Small intestine (tissue), 7 donors: Measurements from ENCODE around the gene SOHLH1. TPM values are rescaled to one million over a fixed set of nuclear protein-coding genes. Genes with fewer than 3 reads are reported as not detected.

Experiments used
- DNase-seq, 2 donors: peaks; one replicate each; pipeline versions ENCODE4 v3.0.0 to v3.0.0-alpha.2; 2013
- FAIRE-seq: peaks from 2 replicates; lab custom pipeline; 2012; peaks lifted over from hg19 to GRCh38; lab: Jason Lieb, UNC
- H3K27ac ChIP-seq, 3 donors: one replicate each; pipeline ENCODE4 v1.5.1; 2013; ENCODE audit warnings: low read length in 2 of 3, mild to moderate bottlenecking in 2 of 3, control low read depth in 1 of 3, inconsistent platforms in 1 of 3, low read depth in 1 of 3, moderate library complexity in 1 of 3
- H3K27me3 ChIP-seq, 3 donors: one replicate each; pipeline ENCODE4 v1.6.1; 2013; ENCODE audit warnings: low read length in 3 of 3, inconsistent platforms in 1 of 3; ENCODE audit not compliant: control insufficient read depth in 3 of 3, insufficient read depth in 3 of 3
- H3K36me3 ChIP-seq, 3 donors: one replicate each; pipeline ENCODE4 v1.6.1; 2013; ENCODE audit warnings: low read length in 3 of 3, inconsistent platforms in 1 of 3, low read depth in 1 of 3, mild to moderate bottlenecking in 1 of 3, moderate library complexity in 1 of 3; ENCODE audit not compliant: control insufficient read depth in 3 of 3, insufficient read depth in 2 of 3
- H3K4me1 ChIP-seq, 3 donors: one replicate each; pipeline ENCODE4 v1.6.1; 2013; ENCODE audit warnings: low read length in 2 of 3, inconsistent platforms in 1 of 3, low read depth in 1 of 3, mild to moderate bottlenecking in 1 of 3, moderate library complexity in 1 of 3; ENCODE audit not compliant: control insufficient read depth in 3 of 3, insufficient read depth in 2 of 3
- H3K4me3 ChIP-seq, 3 donors: one replicate each; pipeline ENCODE4 v1.5.1; 2013; ENCODE audit warnings: low read length in 3 of 3, control low read depth in 1 of 3, inconsistent platforms in 1 of 3, low read depth in 1 of 3, mild to moderate bottlenecking in 1 of 3, moderate library complexity in 1 of 3
- H3K9me3 ChIP-seq, 2 donors: one replicate each; pipeline ENCODE4 v1.6.1; 2013; ENCODE audit warnings: low read depth in 1 of 2, low read length in 1 of 2; ENCODE audit not compliant: control insufficient read depth in 2 of 2, insufficient read depth in 1 of 2
- WGBS, 3 donors: extraction: QIAGEN DNeasy Blood & Tissue Kit; methylation state at CpG; one replicate each; pipeline ENCODE4 v1.1.7; 2013; 5-methylcytosine and 5-hydroxymethylcytosine counted together
- polyA plus RNA-seq, 4 donors: library from polyadenylated mRNA; stranded (reverse) in 3 of 4; unstranded in 1 of 4; fragments of 200-250 nt in 3 of 4; fragments of 120-200 nt in 1 of 4; gene quantifications; one replicate each; pipeline versions ENCODE4 v1.2.1 to v1.2.3, GENCODE V29; 2013
- donor health status: healthy with polysubstance abuse.
- donor health status: control.
- donor health status: control.
- donor health status: Bipolar disorder and iron deficiency.
- donor health status: healthy.

SOHLH1 gene
- polyA plus RNA-seq, 4 donors: not detected

DNA sequence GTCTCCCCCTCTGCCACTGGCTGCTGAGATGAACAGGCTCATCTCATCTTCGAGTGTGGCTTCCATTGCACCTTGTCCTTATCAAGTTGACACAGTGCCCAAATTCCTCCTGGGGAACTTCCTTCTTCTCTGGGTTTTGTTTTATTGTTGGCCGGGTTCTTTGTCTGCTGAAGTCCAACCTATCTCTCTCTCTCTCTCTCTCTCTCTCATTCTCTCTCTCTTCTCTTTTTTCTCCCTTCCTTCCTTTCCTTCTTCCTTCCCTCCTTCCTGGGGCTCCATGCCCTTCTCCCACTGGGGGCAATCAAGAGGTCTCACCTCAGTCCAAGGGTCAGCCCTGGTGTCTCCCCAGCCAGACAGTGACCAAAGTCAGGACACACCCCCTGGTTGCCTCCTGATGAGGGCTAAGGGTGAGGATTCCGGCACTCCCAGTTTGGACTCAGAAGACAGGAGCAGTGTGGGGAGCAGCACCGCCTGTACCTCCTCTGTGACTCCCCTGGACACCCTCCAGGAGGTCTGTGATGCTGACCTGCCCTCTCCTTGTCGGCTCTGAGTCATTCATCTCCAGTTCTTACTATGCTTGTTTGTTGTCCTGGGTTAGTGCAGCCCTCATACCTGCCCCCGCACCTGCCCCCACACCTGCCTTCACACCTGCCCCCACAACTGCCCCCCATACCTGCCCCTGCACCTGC is 33.4 kb upstream of the SOHLH1 start:
- Histone ChIP-seq H3K27me3 (peaks cover 4 to 14% (median 6%) of the 10 kb centered on the region in 3 donors), H3K9me3 (peaks cover 0 to 7% of the 10 kb centered on the region in 2 donors), H3K4me3 (no peak overlapping the region), H3K27ac (no peak overlapping the region), H3K4me1 (no peaks in the 10 kb centered on the region), H3K36me3 (no peaks in the 10 kb centered on the region)
- FAIRE-seq (no peak), DNase-seq (no peak)
- WGBS, 3 donors: 11 to 56% (median 40%) methylated on average over 6 of the region's 6 CpGs

- H3K4me3 ChIP-seq: no peak overlapping the region
- DNase-seq: no peak
- H3K27ac ChIP-seq: no peak overlapping the region
- no peaks in the 10 kb centered on the region for H3K4me1 ChIP-seq
- FAIRE-seq: no peak
- WGBS, 3 donors: 89 to 93% (median 93%) methylated on average over 12 of the region's 12 CpGs
- H3K9me3 ChIP-seq: peaks cover 0 to 7% of the 10 kb centered on the region in 2 donors
- peaks cover 0 to 4% (median 3%) of the 10 kb centered on the region in 3 donors for H3K27me3 ChIP-seq
- H3K36me3 ChIP-seq: no peaks in the 10 kb centered on the region
Measured at GRCh38 chr9:135731454-135731853, 32.2 kb upstream of the SOHLH1 start.

- FAIRE-seq (no peak), DNase-seq (no peak)
- Histone ChIP-seq H3K4me3 (no peak overlapping the region), H3K27me3 (no peaks in the 10 kb centered on the region), H3K27ac (no peak overlapping the region), H3K36me3 (no peaks in the 10 kb centered on the region), H3K9me3 (peaks cover 0 to 7% of the 10 kb centered on the region in 2 donors), H3K4me1 (no peaks in the 10 kb centered on the region)
- WGBS, 3 donors: 75 to 79% (median 79%) methylated on average over 13 of the region's 13 CpGs
Measured at GRCh38 chr9:135729480-135729879, 30.2 kb upstream of the SOHLH1 start.

- H3K36me3 ChIP-seq: no peaks in the 10 kb centered on the region
- H3K27me3 ChIP-seq: no peaks in the 10 kb centered on the region
- H3K4me3 ChIP-seq: no peak overlapping the region
- FAIRE-seq: no peak
- no peak for DNase-seq
- H3K9me3 ChIP-seq: peaks cover 0 to 7% of the 10 kb centered on the region in 2 donors
- 57 to 61% (median 58%) methylated on average over 18 of the region's 18 CpGs for WGBS, 3 donors
- no peaks in the 10 kb centered on the region for H3K4me1 ChIP-seq
- H3K27ac ChIP-seq: no peak overlapping the region
Measured at GRCh38 chr9:135728436-135729110, 29.3 kb upstream of the SOHLH1 start.

DNA sequence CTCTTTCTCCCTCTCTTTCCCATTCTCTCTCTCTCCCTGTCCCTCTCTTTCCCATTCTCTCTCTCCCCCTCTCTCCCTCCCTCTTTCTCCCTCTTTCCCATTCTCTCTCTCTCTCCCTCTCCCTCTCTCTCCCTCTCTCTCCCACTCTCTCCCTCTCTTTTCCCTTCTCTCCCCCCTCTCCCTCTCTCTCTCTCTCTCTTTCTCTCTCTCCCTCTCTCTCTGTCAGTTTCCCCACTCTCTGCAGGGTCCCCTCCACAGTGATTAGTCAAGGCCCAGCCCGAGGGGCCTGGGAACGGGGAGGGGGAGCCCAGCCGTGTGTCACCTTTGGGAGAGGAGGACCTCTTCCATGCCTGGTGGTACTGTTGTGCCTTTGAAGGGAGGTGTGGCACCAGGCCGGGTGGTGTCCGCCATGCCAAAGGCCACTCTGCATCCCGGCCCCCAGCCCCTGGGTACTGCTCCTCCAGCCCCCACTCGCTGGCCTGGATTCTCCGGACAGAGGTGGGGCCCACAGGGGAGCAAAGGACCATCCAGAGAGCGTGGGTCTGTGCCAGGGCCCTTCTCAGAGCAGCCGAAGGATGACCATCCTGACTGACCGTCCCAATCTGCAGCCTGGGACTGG is 28.1 kb upstream of the SOHLH1 start:
- DNase-seq: no peak
- no peaks in the 10 kb centered on the region for H3K36me3 ChIP-seq
- H3K9me3 ChIP-seq: peaks cover 0 to 7% of the 10 kb centered on the region in 2 donors
- no peaks in the 10 kb centered on the region for H3K27me3 ChIP-seq
- no peak overlapping the region for H3K27ac ChIP-seq
- WGBS, 3 donors: 42 to 51% (median 46%) methylated on average over 11 of the region's 11 CpGs
- no peaks in the 10 kb centered on the region for H3K4me1 ChIP-seq
- H3K4me3 ChIP-seq: no peak overlapping the region
- no peak for FAIRE-seq

- peaks cover 0 to 3% of the 10 kb centered on the region in 2 donors for H3K9me3 ChIP-seq
- H3K36me3 ChIP-seq: no peaks in the 10 kb centered on the region
- H3K27ac ChIP-seq: no peak overlapping the region
- DNase-seq (no peak), FAIRE-seq (no peak)
- WGBS, 3 donors: 46 to 58% (median 52%) methylated on average over 13 to 16 of the region's 16 CpGs
- H3K4me3 ChIP-seq: no peak overlapping the region
- H3K4me1 ChIP-seq: no peaks in the 10 kb centered on the region
- H3K27me3 ChIP-seq: no peaks in the 10 kb centered on the region
Measured at GRCh38 chr9:135726138-135726853, 27.0 kb upstream of the SOHLH1 start.

- no peaks in the 10 kb centered on the region for H3K4me1 ChIP-seq
- no peak overlapping the region for H3K27ac ChIP-seq
- FAIRE-seq (no peak), DNase-seq (no peak)
- H3K9me3 ChIP-seq: no peaks in the 10 kb centered on the region
- H3K27me3 ChIP-seq: no peaks in the 10 kb centered on the region
- 67 to 69% (median 68%) methylated on average over 16 of the region's 16 CpGs for WGBS, 3 donors
- H3K36me3 ChIP-seq: no peaks in the 10 kb centered on the region
- H3K4me3 ChIP-seq: no peak overlapping the region
Measured at GRCh38 chr9:135724186-135724787, 25.0 kb upstream of the SOHLH1 start.

GRCh38 chr9:135722365-135722764 is 23.1 kb upstream of the SOHLH1 start:
- Histone ChIP-seq H3K9me3 (no peaks in the 10 kb centered on the region), H3K27me3 (no peaks in the 10 kb centered on the region), H3K4me1 (no peaks in the 10 kb centered on the region), H3K36me3 (no peaks in the 10 kb centered on the region), H3K27ac (no peak overlapping the region), H3K4me3 (no peak overlapping the region)
- DNase-seq (no peak), FAIRE-seq (no peak)
- 70 to 80% (median 78%) methylated on average over 18 of the region's 18 CpGs for WGBS, 3 donors
